Mammary epithelial cell (primary cell): ENCODE measurements around the gene TNFAIP8L3.

Experiments used
- CTCF ChIP-seq, 2 donors: IDR thresholded peaks in 1 of 2; conservative IDR thresholded peaks in 1 of 2; 2 replicates each; pipeline ENCODE4 v1.5.1; 2011 to 2012; ENCODE audit warnings: inconsistent platforms in 2 of 2, low read length in 2 of 2, mild to moderate bottlenecking in 2 of 2, control low read depth in 1 of 2, low read depth in 1 of 2; ENCODE audit not compliant: insufficient read depth in 1 of 2; ENCODE audit errors: extremely low read depth in 1 of 2
- EZH2 ChIP-seq: IDR thresholded peaks from 2 replicates; pipeline ENCODE4 v1.6.1; 2012; ENCODE audit warnings: low read length, inconsistent platforms, borderline replicate concordance

GRCh38 chr15:51089699-51090453 lies 4.8 kb downstream of the TNFAIP8L3 start:
- TF ChIP-seq CTCF (conservative IDR thresholded peaks at IDR 0.05 in 1 of 2, IDR thresholded peaks at IDR 0.05 in 1 of 2; ENCODE audit: extremely low read depth in 1 of 2, insufficient read depth in 1 of 2, low read depth in 1 of 2, low read length in 2 of 2) (no peak), EZH2 (no peak)
